IMR-90 (cell line): Measurements from ENCODE around the gene CAMK2D. TPM values are rescaled to one million over a fixed set of nuclear protein-coding genes. Genes with fewer than 3 reads are reported as not detected.

Experiments
- ATAC-seq: fragments of 200-7000 bp; cut with Tn5 transposase; 2 replicates; pipeline ENCODE4 v1.9.1; 2020; ENCODE audit warnings: low read depth, mild to moderate bottlenecking, moderate library complexity
- BruUV-seq: library from RNA; stranded (reverse); fragments of 400-500 nt; replicated peaks from 2 replicates; lab custom pipeline; 2021; lab: Mats Ljungman, UMichigan
- CTCF ChIA-PET: fragments of 300-600 bp; formaldehyde crosslinking; extraction: SDS; loops from one replicate; lab custom pipeline; 2021; ENCODE audit warnings: antibody characterized with exemption; lab: Yijun Ruan, JAX
- POLR2A ChIA-PET: fragments of 300-600 bp; sonication (Branson Sonifier 250); formaldehyde crosslinking; loops from one replicate; lab custom pipeline; 2022; ENCODE audit warnings: antibody characterized with exemption; ENCODE audit not compliant: unreplicated experiment; lab: Charles Lee
- DNase-seq: peaks from one replicate; pipeline ENCODE4 v3.0.0; 2013
- H2AFZ ChIP-seq: replicated peaks from 2 replicates; pipeline ENCODE3; 2013; ENCODE audit warnings: low read length, mild to moderate bottlenecking; ENCODE audit not compliant: poor library complexity
- H2AK5ac ChIP-seq: 2 replicates; pipeline ENCODE4 v1.6.1; 2013; ENCODE audit warnings: low read depth, low read length, inconsistent platforms
- H2AK9ac ChIP-seq: replicated peaks from 2 replicates; pipeline ENCODE3; 2013; ENCODE audit warnings: mild to moderate bottlenecking, low read depth, low read length, moderate library complexity; ENCODE audit not compliant: poor library complexity
- H2BK120ac ChIP-seq: 2 replicates; pipeline ENCODE4 v1.6.1; 2013; ENCODE audit warnings: low read depth, low read length, inconsistent platforms
- H2BK15ac ChIP-seq: 3 replicates; pipeline ENCODE4 v1.6.1; 2013; ENCODE audit warnings: low read depth, low read length, inconsistent platforms
- H2BK20ac ChIP-seq: 2 replicates; pipeline ENCODE4 v1.6.1; 2013; ENCODE audit warnings: low read depth, mild to moderate bottlenecking, inconsistent platforms, low read length, moderate library complexity
- H2BK5ac ChIP-seq: 2 replicates; pipeline ENCODE4 v1.6.1; 2013; ENCODE audit warnings: mild to moderate bottlenecking, low read depth, low read length, inconsistent platforms; ENCODE audit not compliant: poor library complexity, severe bottlenecking
- H3K14ac ChIP-seq: replicated peaks from 2 replicates; pipeline ENCODE4 v1.6.1; 2013; ENCODE audit warnings: low read depth, low read length, inconsistent platforms
- H3K18ac ChIP-seq: 2 replicates; pipeline ENCODE4 v1.6.1; 2013; ENCODE audit warnings: low read depth, low read length, control low read depth
- H3K23ac ChIP-seq: 2 replicates; pipeline ENCODE4 v1.6.1; 2013; ENCODE audit warnings: low read depth, low read length, inconsistent platforms
- H3K27ac ChIP-seq: 2 replicates; pipeline ENCODE4 v1.5.1; 2013; ENCODE audit warnings: mild to moderate bottlenecking, control low read depth, low read length; ENCODE audit not compliant: insufficient read depth
- H3K27me3 ChIP-seq: 2 replicates; pipeline ENCODE4 v1.6.1; 2013; ENCODE audit warnings: low read length; ENCODE audit not compliant: control insufficient read depth, insufficient read depth
- H3K36me3 ChIP-seq: 2 replicates; pipeline ENCODE4 v1.6.1; 2013; ENCODE audit warnings: low read length, mixed read lengths; ENCODE audit not compliant: control insufficient read depth, insufficient read depth
- H3K4ac ChIP-seq: 2 replicates; pipeline ENCODE4 v1.6.1; 2013; ENCODE audit warnings: low read depth, low read length, inconsistent platforms
- H3K4me1 ChIP-seq: 2 replicates; pipeline ENCODE4 v1.6.1; 2013; ENCODE audit warnings: low read length, mixed read lengths; ENCODE audit not compliant: control insufficient read depth, insufficient read depth
- H3K4me2 ChIP-seq: 2 replicates; pipeline ENCODE4 v1.6.1; 2013; ENCODE audit warnings: low read depth, mild to moderate bottlenecking, control low read depth, low read length, moderate library complexity
- H3K4me3 ChIP-seq: 2 replicates; pipeline ENCODE4 v1.5.1; 2013; ENCODE audit warnings: low read depth, mild to moderate bottlenecking, control low read depth, low read length, moderate library complexity; ENCODE audit not compliant: insufficient read depth
- H3K56ac ChIP-seq: 2 replicates; pipeline ENCODE4 v1.6.1; 2013; ENCODE audit warnings: low read length, inconsistent platforms; ENCODE audit not compliant: insufficient read depth; ENCODE audit errors: extremely low read depth
- H3K79me1 ChIP-seq, 2 experiments: 2 replicates each; pipeline ENCODE4 v1.6.1; 2013; ENCODE audit warnings: low read length in 2 of 2, inconsistent platforms in 1 of 2, low read depth in 1 of 2
- H3K9ac ChIP-seq: 2 replicates; pipeline ENCODE4 v1.6.1; 2013; ENCODE audit warnings: low read depth, low read length, control low read depth
- H3K9me1 ChIP-seq: 2 replicates; pipeline ENCODE4 v1.6.1; 2013; ENCODE audit warnings: low read length, inconsistent platforms; ENCODE audit not compliant: insufficient read depth
- H3K9me3 ChIP-seq: 2 replicates; pipeline ENCODE4 v1.6.1; 2013; ENCODE audit warnings: low read length; ENCODE audit not compliant: control insufficient read depth, insufficient read depth
- H4K20me1 ChIP-seq: 2 replicates; pipeline ENCODE4 v1.6.1; 2013; ENCODE audit warnings: low read length, inconsistent platforms; ENCODE audit not compliant: insufficient read depth
- H4K5ac ChIP-seq: 2 replicates; pipeline ENCODE4 v1.6.1; 2013; ENCODE audit warnings: mild to moderate bottlenecking, low read depth, low read length, control low read depth
- H4K8ac ChIP-seq, 2 experiments: 2 replicates each; pipeline ENCODE4 v1.6.1; 2013; ENCODE audit warnings: low read depth in 2 of 2, low read length in 2 of 2, control low read depth in 1 of 2, inconsistent platforms in 1 of 2
- H4K91ac ChIP-seq: 2 replicates; pipeline ENCODE4 v1.6.1; 2013; ENCODE audit warnings: low read depth, low read length, inconsistent platforms; ENCODE audit not compliant: insufficient read depth
- BHLHE40 ChIP-seq: fragments of 150-350 bp; IDR thresholded peaks from 2 replicates; pipeline ENCODE4 v1.6.1; 2016; ENCODE audit warnings: mild to moderate bottlenecking, low read depth, low read length
- CEBPB ChIP-seq: IDR thresholded peaks from 2 replicates; pipeline ENCODE4 v1.6.1; 2012; ENCODE audit warnings: low read depth, low read length, improper control_type of control experiment
- CTCF ChIP-seq: conservative IDR thresholded peaks from 2 replicates; pipeline ENCODE4 v1.5.1; 2012; ENCODE audit warnings: mild to moderate bottlenecking, low read depth, low read length, improper control_type of control experiment
- ELK1 ChIP-seq: fragments of 150-350 bp; IDR thresholded peaks from 2 replicates; pipeline ENCODE4 v1.6.1; 2016; ENCODE audit warnings: low read depth, mild to moderate bottlenecking, low read length, moderate library complexity, borderline replicate concordance
- MAFK ChIP-seq: IDR thresholded peaks from 2 replicates; pipeline ENCODE4 v1.6.1; 2012; ENCODE audit warnings: low read depth, low read length, improper control_type of control experiment
- MAZ ChIP-seq: IDR thresholded peaks from 2 replicates; pipeline ENCODE4 v1.6.1; 2012; ENCODE audit warnings: low read depth, mild to moderate bottlenecking, low read length, improper control_type of control experiment, moderate library complexity, borderline replicate concordance
- MXI1 ChIP-seq: IDR thresholded peaks from 2 replicates; pipeline ENCODE4 v1.6.1; 2012; ENCODE audit warnings: low read depth, mild to moderate bottlenecking, low read length, moderate library complexity, borderline replicate concordance
- NFE2L2 ChIP-seq: fragments of 150-350 bp; IDR thresholded peaks from 2 replicates; pipeline ENCODE4 v1.6.1; 2016; ENCODE audit warnings: low read depth, mild to moderate bottlenecking, low read length
- POLR2A ChIP-seq: IDR thresholded peaks from 2 replicates; pipeline ENCODE4 v1.6.1; 2012; ENCODE audit warnings: mild to moderate bottlenecking, low read depth, low read length
- RAD21 ChIP-seq: IDR thresholded peaks from 2 replicates; pipeline ENCODE4 v1.6.1; 2012; ENCODE audit warnings: low read length, improper control_type of control experiment
- RCOR1 ChIP-seq: IDR thresholded peaks from 2 replicates; pipeline ENCODE4 v1.6.1; 2012; ENCODE audit warnings: mild to moderate bottlenecking, low read length, improper control_type of control experiment; ENCODE audit not compliant: insufficient replicate concordance
- RFX5 ChIP-seq: IDR thresholded peaks from 2 replicates; pipeline ENCODE4 v1.8.0; 2012; ENCODE audit warnings: low read depth, mild to moderate bottlenecking, low read length, moderate library complexity
- SMC3 ChIP-seq: fragments of 150-350 bp; IDR thresholded peaks from 2 replicates; pipeline ENCODE4 v1.6.1; 2016; ENCODE audit warnings: low read depth, mild to moderate bottlenecking, antibody characterized with exemption, low read length, moderate library complexity
- USF2 ChIP-seq: fragments of 150-350 bp; IDR thresholded peaks from 2 replicates; pipeline ENCODE4 v1.6.1; 2017; ENCODE audit warnings: mild to moderate bottlenecking, antibody characterized with exemption, low read length, low read depth
- WGBS, 2 experiments: methylation state at CpG; one replicate each; pipeline versions ENCODE4 v1.1.5 to v1.1.7; 2013; ENCODE audit warnings: missing lambda C conversion rate in 2 of 2; ENCODE audit not compliant: insufficient read length in 1 of 2; ENCODE audit errors: extremely low coverage in 2 of 2; 5-methylcytosine and 5-hydroxymethylcytosine counted together
- dilution Hi-C: fragments of 300-500 bp; cut with HindIII; formaldehyde crosslinking; loops from one replicate; pipeline ENCODE4 v1.14.3; 2018; ENCODE audit warnings: low sequenced_read_pairs; ENCODE audit not compliant: unreplicated experiment
- in situ Hi-C: fragments of 300-500 bp; cut with MboI; formaldehyde crosslinking; loops from 3 replicates; pipeline ENCODE4 v1.14.3; 2019; ENCODE audit warnings: low sequenced_read_pairs, inconsistent platforms, mixed read lengths
- intact Hi-C: fragments of 100-400 bp; cut with micrococcal nuclease; formaldehyde crosslinking; loops from 2 replicates; pipeline ENCODE4 v1.10.0; 2022
- polyA plus RNA-seq, 3 experiments: library from polyadenylated mRNA; depleted of rRNA; stranded (reverse); fragments of >200 nt; gene quantifications; 2 replicates each; pipeline ENCODE4 v1.2.3, GENCODE V29; 2012; ENCODE audit warnings: low replicate concordance in 1 of 3
- total RNA-seq: library from RNA; depleted of rRNA; stranded (reverse); fragments of >200 nt; gene quantifications from 2 replicates; pipeline ENCODE4 v1.2.3, GENCODE V29; 2012

Gene CAMK2D
- total and polyA plus RNA-seq, 2 of the 4 experiments (the other 2 are of a cell fraction) = 44.6 to 156 TPM

DNA sequence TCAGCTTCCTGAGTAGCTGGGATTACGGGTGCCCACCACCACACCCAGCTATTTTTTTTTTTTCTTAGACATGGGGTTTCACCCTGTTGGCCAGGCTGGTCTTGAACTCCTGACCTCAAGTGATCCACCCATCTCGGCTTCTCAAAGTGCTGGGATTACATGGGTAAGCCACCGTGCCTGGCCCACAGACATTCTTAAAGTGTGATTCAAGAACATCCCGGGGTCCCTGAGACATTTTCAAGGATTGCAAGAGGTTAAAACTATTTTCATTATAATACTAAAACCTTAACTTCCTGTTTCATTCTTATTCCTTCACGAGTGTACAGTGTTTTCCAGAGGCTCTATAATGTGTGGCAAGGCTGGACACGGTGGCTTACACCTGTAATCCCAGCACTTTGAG is 318.7 kb downstream of the CAMK2D start:
- ChIA-PET CTCF (no interaction called here), POLR2A (no interaction called here)
- Histone ChIP-seq H2AK9ac (no peak overlapping the region), H3K9me3 (peaks cover 4% of the 10 kb centered on the region), H4K5ac (no peak overlapping the region), H2BK120ac (no peak overlapping the region), H3K4me2 (no peak overlapping the region), H3K79me1 (no peaks in the 10 kb centered on the region), H2AK5ac (no peak overlapping the region), H3K18ac (no peak overlapping the region), H3K56ac (no peak overlapping the region), H3K23ac (no peak overlapping the region), H3K27me3 (no peaks in the 10 kb centered on the region), H3K9ac (no peak overlapping the region), H3K4ac (no peak overlapping the region), H3K36me3 (no peaks in the 10 kb centered on the region), H3K4me3 (no peak overlapping the region), H4K20me1 (no peaks in the 10 kb centered on the region), H2BK20ac (no peak overlapping the region), H2BK15ac (no peak overlapping the region), H4K8ac (no peak overlapping the region), H3K9me1 (no peaks in the 10 kb centered on the region), H3K4me1 (peaks cover 4% of the 10 kb centered on the region), H3K27ac (no peak overlapping the region), H2BK5ac (no peak overlapping the region), H4K91ac (no peak overlapping the region), H3K14ac (no peak overlapping the region), H2AFZ (no peak overlapping the region)
- TF ChIP-seq MXI1 = no peak
- TF ChIP-seq CTCF = no peak
- TF ChIP-seq ELK1 = no peak
- TF ChIP-seq CEBPB = no peak
- TF ChIP-seq RFX5 = no peak
- no peak for TF ChIP-seq RCOR1
- TF ChIP-seq USF2 = no peak
- no peak for TF ChIP-seq NFE2L2
- no peak for TF ChIP-seq POLR2A
- TF ChIP-seq RAD21 = no peak
- no peak for TF ChIP-seq BHLHE40
- no peak for TF ChIP-seq MAFK
- no peak for TF ChIP-seq MAZ
- TF ChIP-seq SMC3 = no peak
- in situ Hi-C loops (no loop called here), intact Hi-C loops (no loop called here), dilution Hi-C loops (no loop called here)
- ATAC-seq (no peak), DNase-seq (no peak)
- no CpG with 5 or more reads among the region's 6 CpGs for WGBS, 2 experiments
- no TSS peak for BruUV-seq
